Activated T-cell treated with anti-CD3 and anti-CD28 coated beads for 4 hours (primary cell): ENCODE measurements around the gene KLF6.
"Not testable (repeated sequence)": the region's sequence is repeated elsewhere in the genome, so short reads cannot be mapped to it uniquely, and the experiment has no call there.

Experiments used
- DNase-seq: peaks from one replicate; pipeline ENCODE4 v3.0.0-alpha.2; 2020

Gene KLF6

DNA sequence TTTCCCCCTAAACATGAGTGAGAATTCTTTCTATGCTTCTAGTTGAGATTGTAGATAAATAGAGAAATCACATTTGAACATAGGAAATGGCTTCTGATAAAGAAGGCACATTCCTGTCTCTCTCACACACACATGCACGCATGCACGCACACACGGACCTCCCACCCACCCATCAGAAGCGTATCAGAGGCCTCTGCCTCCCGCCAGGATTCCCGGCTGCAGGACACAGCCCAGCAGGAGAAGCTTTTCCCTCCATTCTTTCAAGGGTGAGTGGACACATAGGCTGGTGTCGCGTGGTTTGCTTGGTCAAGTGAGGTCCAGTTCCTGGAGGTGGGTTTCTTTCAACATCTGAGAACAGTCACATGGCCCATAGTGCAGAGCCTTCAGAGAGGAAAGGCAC is 34.2 kb downstream of the KLF6 start:
- no peak for DNase-seq

DNA sequence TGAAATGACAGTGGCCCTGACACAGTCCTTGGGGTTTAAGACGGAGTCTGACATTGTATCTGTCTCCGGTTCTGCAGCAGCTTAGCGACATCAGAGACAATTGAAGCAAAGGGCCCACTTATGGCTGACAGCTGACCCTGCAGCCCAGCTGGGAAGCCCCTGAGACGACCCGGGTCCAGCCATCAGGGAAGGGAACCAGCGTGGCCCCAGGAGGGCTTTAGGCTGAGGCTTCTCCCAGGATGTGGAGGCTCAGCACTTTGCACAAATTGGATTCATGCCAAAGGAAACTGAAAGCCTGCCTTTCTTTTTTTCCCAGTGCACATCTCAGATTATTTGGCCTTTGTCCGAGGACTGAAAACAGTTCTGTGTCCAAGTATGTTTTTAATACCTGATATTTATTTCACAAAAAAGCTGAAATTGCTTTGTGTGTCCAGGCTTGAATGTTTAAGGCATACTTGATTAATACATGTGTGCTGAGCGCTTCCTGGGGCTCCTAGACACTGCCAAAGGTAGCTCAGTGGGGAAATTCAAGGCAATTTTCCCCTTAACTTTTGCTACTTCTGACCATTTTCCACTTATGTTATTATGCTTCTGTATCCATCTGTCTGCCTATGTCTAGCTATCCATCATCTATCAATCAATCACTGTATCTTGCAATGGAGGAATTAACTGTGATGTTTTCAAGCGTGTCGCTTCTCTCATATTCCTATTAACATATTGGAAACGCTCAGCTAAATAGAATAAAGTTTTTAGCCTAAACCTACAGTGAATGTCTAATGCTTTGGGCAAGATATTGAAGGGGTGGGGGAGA is 34.8 kb downstream of the KLF6 start:
- no peak for DNase-seq

DNA sequence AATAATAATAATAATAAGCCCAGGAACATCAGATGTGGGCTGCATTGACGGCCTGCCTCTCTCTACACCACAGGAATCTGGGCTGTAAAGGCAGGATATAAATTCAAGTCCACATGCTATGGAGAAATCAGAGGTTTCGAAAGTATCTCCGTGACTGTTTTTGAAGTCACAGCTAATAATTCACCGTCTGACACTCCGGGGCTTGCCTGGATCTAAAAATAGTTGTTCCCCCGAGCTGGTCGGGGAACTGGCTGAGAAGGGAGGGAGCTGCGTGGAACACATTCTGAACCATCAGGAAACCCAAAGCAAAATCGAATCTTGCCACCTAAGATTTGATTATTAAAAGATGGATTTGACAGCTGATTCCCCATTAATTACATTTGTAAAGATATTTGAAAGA is 35.4 kb downstream of the KLF6 start:
- DNase-seq, result no peak

DNA sequence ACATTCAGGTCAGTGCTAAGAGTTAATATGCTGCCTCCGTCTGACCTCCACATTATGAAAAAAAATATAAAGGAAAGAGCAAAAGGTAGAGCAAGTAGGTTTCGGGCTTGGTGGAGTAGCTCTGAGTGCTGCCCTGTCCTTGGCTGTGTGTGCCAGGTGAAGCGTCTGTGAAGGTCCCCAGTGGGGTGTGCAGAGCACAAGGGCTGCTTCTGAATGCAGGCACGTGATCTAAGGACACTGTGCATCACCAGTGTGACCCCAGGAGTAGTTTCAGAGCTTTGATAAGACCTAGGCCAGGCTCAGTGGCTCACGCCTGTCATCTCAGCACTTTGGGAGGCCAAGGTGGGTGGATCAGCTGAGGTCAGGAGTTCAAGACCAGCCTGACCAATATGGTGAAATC is 36.0 kb downstream of the KLF6 start:
- DNase-seq, result no peak

DNA sequence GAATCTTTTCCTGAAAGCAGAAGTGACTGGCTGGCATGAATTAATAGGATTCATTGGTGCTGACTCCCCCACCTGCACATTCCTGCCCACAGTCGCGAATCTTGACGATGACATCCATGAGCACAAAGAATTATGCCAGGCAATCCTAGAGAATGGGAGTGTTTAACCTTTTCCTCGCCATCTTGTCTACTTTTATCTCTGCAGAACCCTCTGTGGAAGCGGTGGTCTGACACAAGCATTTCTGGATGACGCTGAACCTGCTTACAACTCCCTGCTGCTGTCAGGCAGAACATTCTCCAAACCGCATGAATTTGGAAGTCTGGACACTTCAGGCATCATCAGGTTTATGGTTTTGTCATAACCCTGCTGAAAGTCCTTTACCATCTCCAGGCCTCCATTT is 36.5 kb downstream of the KLF6 start:
- DNase-seq, result no peak

DNA sequence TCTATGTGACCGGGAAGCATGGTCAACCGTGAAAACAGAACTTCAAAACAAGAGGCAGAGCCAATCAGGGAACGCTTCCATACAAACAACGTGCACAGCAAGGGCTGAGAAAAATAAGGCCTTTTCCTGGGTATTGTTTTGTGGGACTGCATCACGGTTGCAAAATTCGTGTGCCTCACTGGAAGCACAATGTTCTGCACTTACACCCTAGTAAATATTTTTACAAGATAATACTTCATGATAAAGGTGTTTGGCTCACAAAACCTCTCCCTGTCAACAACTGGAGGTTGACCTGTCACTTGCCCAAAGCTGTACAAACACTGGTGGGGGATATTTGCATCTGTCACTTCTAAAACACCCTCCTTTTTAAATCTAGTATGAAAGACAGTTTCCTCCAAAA is 37.0 kb downstream of the KLF6 start:
- DNase-seq, result no peak

DNA sequence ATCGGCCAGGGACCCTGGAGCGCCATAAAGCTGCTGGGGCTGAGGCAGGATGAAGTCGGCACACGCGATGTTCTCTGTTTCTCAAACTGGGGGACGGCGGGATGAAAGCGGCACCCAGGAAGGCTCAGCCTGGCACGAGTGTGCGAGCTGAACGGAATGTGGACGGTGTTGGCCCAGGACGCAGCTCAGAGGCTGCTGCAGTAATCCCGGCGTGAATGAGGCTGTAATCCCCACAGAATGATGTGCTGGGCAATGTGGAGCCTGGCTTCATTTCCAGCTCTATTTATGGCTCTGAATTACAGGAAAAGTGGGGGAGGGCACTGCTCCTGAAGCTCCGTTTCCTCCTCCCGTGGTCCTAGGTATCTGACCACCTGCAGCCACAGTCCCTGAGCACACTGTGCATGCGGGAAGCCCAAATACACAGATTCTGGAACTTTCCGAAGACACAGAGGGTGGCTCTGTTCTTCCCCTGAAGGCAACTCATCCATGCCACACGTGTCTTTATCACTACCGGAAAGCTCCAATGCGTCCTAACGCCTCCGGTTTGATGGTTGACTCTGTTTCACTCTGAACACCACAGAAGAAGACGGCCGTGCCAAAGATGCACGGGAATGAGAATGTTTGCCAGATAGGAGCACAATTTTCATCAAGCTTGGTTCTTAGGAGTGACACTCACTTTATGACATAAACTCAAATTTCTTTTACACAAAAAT is 37.6 kb downstream of the KLF6 start:
- no peak for DNase-seq

DNA sequence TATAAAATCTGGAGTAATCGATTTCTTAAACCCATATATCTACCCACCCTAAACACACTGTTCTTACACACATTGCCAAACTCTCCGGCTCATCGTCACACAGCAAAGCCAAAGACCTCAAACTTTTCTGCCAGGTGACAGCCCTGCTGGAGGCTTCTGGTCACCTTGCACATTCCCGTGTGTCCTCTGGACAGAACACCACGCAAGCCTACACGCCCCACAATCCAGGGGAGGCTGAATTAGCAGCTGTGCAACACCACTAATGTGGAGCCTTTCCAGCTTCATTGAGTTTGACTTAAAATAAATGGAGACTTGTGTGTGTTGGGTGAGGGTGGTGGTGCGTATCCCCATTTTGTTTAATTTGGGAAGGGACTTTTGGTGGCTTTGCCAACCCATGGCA is 38.4 kb downstream of the KLF6 start:
- DNase-seq, result no peak

DNA sequence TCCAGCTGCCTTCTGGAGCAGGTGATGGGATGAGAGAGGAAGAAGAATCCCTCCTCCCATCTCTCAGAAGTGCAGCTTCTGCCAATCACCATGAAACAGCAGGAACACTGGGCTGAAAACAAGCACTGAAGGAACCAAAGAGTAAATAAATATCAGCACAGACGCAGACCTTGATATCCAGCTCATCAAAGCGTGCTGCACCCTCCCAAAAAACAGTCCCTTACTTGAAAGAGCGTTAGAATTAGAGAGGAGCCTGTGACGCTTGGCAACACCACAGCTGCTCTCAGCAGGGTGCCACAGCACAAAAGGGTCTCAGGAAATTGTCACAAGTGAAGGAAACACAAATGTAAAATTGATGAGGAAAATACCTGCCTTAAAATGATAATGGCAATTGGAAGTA is 39.5 kb downstream of the KLF6 start:
- no peak for DNase-seq

DNA sequence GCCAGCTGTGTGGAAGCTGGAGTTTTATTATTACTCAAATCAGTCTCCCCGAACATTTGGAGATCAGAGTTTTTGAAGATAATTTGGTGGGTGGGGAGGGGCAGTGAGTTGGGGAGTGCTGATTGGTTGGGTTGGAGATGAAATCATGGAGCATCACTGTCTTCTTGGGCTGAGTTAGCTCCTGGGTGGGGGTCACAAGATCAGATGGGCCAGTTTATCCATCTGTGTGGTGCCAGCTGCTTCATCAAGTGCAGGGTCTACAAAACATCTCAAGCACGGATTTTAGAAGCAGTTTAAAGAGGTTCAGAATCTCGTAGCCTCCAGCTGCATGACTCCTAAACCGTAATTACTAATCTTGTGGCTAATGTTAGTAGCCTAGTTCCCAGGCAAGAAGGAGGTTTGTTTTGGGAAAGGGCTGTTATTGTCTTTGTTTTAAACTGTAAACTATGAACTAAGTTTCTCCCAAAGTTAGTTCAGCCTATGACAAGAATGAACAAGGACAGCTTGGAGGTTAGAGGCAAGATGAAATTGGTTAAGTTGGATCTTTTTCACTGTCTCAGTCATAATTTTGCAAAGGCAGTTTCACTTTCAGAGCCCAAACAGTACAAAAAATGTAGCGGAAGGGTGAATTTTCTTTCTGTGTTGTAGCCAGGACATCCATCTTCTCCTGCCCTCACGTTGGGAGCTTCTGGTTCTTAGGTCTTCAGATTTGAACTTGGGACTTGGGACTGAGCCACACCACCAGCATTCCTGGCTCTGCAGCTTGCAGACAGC is 43.1 kb downstream of the KLF6 start:
- DNase-seq, result no peak

DNA sequence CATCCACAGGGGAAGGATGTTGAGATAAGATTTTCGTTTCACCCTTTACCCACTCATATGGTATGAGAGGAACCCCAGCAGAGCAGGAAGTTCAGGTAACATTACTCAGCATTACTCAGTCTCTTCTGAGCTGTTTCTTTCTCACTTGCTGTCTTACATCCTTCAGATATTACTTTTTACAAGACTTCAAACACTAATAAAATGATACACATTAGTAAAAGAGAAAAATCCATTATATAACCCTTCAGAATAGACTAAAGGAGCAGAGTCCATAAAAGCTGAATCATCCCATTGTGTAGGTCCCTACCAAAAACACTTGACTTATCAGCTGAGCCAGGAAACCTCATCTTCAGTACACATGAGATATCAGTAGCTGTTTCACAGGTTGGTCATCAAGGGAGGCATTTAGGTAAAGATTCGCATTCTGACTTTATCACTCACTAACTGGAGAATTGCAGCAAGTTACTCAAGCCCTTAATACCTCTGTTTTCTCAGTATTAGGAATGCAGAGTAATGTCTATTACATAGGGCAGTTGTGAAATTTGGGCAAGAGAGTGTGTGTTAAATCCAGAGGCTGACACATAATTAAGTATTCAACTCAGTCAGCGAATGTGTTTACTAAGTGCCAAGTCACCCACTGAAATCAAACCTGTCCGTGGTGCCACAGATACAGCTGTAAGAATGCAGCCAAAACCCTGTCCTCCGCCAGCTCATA is 44.7 kb downstream of the KLF6 start:
- DNase-seq, result no peak

DNA sequence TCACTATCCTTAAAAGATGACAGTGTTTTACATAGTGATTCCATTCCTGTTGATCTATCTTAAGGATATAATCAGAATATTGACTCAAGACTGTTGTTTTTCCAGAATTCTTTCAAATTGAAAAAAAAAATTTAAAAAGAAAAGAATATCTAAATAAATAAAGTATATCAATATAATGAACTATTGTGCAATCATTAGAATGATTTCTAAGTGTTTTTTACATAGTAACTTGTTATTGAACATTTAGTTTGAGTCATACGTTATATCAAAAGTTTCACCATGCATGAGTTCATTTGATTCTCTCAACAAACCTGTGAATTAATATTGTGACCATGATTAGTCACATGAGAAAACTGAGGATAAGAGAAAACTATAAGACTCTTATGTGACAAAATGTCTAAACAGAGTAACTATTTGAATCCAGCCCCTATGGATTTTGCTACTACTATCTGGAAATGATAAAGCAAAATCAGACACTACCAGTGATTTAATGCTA is 46.1 kb downstream of the KLF6 start:
- DNase-seq, result no peak

DNA sequence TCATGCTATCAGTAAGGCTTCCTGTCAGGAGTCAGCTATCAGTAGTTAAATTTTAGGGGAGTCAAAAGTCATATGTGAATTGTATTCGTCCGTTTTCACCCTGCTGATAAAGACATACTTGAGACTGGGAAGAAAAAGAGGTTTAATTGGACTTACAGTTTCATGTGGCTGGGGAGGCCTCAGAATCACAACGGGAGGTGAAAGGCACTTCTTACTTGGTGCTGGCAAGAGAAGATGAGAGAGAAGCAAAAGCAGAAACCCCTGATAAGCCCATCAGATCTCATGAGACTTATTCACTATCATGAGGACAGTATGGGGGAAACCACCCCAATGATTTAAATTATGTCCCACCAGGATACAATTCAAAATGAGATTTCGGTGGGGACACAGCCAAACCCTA is 47.1 kb downstream of the KLF6 start:
- DNase-seq, result no peak

DNA sequence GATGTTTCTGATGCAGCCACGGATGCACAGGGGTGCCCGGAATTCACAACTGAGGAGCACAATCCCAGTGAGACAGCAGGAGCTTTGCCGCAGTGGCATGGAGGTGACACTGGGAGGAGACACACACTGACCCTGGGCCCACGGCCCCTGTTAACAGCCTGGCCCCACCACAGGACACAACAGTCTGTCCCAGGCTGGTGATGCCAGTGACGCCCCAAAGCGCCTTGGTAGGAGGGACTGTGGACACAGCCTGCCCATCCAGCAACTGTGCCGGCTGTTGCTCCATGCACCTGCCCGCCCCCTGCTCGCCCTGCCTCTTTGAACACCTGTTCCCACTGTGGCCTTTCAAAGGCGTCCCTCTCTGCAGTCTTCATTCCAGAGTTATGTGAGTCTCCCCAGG is 49.8 kb downstream of the KLF6 start:
- DNase-seq, result no peak

DNA sequence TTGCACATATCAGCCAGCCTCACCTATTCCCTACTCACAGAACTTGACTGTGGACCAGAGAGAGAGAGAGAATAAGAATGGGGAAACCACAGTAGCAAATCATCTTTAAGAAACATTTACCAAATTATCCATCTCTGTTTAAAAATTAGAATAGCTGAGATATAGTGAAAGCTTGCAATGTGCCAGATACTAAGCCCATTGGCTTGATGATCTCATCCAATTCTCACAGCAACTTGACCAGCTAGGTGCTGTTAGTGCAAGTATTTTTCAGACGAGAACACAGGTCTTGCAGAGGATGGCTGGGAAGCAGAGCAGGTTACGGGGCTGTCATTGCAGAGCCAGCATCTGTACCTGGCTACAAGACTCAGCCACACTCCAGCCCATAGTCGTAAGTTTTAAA is 50.9 kb downstream of the KLF6 start:
- DNase-seq, result no peak

DNA sequence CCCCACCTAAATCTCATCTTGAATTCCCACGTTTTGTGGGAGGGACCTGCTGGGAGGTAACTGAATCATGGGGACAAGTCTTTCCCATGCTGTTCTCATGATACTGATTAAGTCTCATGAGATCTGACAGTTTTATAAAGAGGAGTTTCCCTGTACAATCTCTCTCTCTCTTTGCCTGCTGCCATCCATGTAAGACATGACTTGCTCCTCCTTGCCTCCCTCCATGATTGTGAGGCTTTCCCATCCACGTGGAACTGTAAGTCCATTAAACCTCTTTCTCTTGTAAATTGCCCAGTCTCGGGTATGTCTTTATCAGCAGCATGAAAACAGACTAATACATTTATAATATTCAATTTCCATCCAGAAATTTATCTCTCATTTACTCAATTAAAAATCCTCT is 52.8 kb downstream of the KLF6 start:
- not testable (repeated sequence) for DNase-seq

DNA sequence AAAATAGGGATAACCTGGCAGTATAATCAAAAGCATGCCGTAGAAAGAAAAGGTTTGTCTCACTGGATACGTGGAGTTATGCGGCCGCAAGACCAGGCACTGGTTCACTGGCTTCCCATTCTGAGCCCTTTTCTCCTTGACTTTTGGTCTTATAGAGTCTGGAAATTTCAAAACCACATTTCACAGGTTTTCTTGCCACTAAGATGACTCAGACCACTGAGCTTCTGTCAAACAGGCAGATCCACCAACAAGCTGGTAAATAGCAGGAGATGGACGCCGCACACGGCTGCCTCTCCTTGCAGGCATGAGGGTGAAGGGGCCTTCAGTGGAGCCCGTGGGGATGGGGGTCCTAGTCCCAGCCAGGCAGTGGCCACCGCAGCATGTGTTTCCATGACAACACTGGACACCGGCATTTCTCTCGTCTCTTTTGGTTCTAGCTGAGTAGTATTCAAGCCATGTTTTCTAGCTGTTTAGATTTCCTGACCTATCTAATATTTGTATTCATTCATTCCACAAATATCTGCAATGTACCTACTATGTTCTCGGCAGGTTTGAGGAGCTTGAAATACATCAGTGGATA is 55.5 kb downstream of the KLF6 start:
- no peak for DNase-seq

DNA sequence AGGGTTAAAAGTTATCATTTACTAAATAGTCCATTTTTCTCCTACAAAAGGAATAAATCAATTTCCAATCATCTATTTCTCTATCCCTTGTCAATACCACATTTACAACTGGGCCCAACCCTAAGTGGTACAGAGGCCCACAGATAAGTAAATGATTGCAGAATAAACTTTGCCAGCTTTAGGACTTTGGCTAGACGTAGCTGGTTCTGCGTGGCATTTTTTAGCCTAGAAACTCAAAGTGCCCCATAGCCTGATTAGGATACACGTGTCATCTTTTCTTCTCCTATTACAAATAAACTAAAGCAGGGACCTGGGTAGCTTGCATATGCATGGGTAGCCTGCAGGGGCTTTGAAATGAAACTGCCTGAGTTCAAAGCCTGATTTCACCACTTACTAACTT is 56.4 kb downstream of the KLF6 start:
- no peak for DNase-seq

DNA sequence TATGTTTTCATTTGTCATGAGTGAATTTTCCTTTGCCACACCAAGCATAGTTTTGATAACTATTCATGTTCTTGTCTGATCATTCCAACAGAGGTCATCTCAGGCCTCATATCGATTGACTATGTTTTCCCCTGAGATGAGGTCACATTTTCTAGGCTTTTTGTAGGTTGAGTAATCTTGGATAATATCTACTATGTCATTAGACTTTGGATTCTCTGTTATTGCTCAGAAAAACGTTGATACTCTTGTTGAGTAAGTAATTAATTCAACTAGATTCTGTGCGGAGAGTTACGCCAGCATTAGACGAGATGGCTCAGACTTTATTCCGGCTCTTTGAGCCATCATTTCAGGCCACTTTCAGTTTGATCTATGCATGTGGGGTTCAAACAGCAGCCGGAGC is 57.7 kb downstream of the KLF6 start:
- no peak for DNase-seq
